EH (cell line): ENCODE measurements around the gene SMIM45.
A peak's percentile ranks its signal among the peaks of the same experiment; 100 is the strongest.

Experiments
- DNase-seq: peaks from one replicate; pipeline ENCODE4 v3.0.0-alpha.2; 2015; ENCODE audit warnings: low read depth

Gene SMIM45

GRCh38 chr22:41915786-41916493 is 36.0 kb upstream of the SMIM45 start:
- no peak for DNase-seq

DNA sequence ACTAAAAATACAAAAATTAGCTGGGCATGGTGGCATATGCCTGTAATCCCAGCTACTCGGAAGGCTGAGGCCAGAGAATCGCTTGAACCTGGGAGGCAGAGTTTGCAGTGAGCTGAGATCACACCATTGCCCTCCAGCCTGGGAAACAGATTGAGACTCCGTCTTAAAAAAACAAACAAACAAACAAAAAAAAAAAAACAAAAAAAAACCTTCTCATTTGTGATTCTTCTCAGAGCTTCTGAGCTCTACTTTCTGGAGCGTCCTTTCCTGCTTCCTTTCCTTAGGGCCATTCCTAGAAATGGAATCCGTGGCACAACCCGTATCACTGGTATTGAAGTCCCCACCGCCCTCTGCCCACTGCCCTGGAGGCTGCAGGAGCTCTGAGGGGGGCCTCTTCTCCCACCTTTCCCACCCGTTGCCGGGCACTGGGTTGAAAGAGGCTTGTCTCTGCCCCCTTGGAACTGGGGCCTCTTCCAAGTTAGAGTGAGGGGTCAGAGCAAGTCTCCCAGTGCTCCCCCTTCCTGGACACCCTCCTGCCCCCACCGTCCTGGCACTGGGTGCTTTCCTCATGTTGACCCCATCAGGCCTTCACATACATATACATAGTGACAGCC is 35.1 kb upstream of the SMIM45 start:
- no peak for DNase-seq

GRCh38 chr22:41917375-41917902 is 34.5 kb upstream of the SMIM45 start:
- no peak for DNase-seq

- peak; percentile 65 for DNase-seq
Observed at GRCh38 chr22:41917903-41918791, 33.8 kb upstream of the SMIM45 start.

GRCh38 chr22:41919357-41920224 is 32.4 kb upstream of the SMIM45 start:
- DNase-seq, result peak; percentile 52

GRCh38 chr22:41920271-41920976 is 31.5 kb upstream of the SMIM45 start:
- no peak for DNase-seq

GRCh38 chr22:41922328-41922727 is 29.6 kb upstream of the SMIM45 start:
- no peak for DNase-seq

DNA sequence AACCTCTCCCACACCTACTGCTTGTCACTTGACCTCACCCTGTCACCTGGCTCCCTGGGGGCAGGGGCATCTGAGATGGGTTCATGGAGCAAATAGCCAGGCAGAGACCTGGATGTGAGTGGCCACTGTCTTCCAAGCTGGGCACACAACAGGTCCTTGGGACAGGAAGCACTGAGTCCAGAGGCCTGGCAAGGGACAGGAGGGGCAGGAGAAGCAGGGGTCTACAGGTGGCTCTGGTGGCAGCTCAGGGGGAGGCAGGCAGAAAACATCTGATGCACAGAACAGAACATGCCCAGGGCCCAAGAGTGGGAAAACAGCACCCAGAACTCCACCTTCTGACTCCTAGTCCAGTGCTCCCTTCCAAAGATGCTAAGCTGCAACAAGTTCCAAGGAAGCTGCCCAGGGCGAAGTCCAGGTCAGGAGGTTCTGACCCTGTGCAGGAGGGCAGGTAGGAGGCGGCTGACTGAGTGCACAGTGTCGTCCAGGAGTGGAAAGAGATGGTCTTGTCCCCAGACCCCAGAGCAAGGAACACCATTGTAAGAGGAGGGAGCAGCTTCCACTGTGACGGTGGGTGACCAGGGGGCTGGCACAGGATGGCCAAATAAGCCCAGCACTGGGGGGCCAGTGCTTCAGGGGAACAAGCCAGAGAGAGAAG is 28.9 kb upstream of the SMIM45 start:
- no peak for DNase-seq

- no peak for DNase-seq
Observed at GRCh38 chr22:41923595-41924276, 28.2 kb upstream of the SMIM45 start.

DNA sequence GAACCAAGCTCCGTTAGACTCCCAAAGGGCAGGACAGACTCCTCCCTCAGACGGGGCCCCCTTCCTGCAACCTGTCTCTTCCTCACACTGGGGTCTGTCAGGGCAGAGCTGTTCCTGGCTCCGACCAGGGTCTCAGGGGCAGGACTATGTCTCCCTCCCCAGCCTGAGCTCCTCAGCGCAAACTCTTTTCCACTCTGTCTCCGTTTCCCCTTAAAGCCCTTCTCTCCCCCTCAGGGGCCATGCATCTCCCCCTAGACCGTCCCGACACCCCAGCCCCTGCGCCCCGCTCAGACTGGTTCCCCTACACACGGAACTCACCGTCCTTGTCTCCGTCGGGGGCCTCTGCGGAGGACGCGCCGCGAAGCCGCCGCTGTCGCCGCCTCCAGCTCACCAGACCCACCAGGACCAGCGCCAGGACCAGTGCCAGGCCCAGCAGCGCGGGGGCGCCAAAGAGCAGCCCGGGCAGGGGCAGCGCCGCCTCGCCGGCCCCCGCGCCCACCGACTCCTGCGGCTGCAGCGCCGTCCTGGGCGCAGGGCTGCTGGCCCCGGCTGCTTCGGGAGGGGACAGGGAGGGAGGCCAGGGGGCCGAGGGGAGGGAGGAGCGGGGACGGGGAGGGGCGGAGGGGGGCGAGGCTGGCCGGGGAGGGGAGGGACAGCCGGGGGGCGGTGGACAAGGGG is 26.0 kb upstream of the SMIM45 start:
- DNase-seq, result peak; percentile 47

GRCh38 chr22:41927813-41928212 is 24.1 kb upstream of the SMIM45 start:
- DNase-seq, result no peak

GRCh38 chr22:41928593-41929417 is 23.1 kb upstream of the SMIM45 start:
- DNase-seq, result no peak

GRCh38 chr22:41929418-41929810 is 22.5 kb upstream of the SMIM45 start:
- no peak for DNase-seq

- no peak for DNase-seq
Observed at GRCh38 chr22:41931701-41932269, 20.2 kb upstream of the SMIM45 start.

- no peak for DNase-seq
Observed at GRCh38 chr22:41932353-41932752, 19.6 kb upstream of the SMIM45 start.

DNA sequence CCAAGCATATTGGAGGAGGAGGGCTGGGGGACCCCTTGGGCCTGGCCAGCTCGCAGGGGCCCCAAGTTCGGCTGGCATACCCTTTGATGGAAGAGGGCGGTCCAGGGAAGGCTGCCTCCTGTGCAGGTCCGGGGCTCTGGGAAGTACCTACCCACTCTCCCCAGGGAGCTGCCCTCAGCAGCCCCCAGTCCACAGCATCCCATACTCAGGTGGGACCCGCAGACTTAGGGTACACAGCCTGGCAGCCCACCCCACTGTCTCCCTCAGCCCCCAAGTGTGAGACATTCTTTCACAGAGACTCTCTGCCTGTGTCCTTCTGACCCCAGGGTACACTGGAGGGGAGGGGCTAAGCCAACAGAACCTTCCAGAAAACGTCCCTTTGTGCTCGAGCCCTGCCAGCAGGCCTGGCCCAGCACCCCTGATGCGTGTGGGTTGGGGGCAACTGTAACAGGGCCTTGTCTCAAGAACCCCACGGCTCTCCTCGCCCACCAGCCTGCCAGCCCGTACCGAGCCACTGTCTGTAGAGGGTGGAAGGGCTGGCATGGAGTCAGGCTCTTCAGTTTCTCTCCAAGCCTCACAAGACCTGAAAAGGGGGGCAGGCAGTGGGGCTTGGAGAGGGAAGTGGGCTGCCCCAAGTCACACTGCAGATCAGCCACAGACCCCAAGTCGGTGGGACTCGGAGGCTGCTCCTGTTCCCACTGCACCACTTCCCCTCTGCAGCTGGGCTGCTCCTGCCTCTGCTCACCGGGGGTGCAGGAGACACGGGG is 18.4 kb upstream of the SMIM45 start:
- DNase-seq, result no peak

DNA sequence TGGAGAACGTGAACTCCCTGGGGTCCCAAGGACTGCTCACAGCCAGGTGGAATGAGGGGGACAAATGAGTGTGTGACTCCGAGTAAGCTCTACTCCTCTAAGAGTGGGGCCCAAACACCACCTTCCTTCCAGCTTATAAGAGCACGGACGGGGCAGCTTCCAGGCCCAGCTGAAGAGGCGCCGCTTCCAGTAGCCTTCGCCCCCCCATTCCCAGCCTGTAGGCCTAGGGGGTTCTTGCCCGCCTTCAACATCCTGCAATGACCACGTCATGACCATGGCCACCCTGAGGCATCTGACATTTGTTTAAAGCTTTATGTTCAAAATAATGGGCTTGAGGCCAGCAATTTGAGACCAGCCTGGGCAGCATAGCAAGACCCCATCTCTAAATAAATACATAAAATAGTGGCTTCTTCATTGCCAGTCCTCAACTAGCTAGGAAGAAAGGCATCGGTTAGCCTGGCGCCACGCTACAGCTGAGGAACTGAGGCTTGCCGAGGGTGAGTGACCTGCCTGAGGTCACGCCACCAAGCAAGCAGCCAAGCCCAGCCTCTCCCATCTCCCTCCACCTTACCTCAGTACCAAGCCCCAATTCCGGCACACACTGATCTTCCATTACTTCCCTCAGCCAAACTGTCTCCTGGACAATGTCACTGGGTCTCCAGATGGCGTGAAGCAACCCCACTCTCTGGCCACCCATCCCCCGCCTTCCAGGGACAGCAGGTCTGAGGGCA is 17.5 kb upstream of the SMIM45 start:
- DNase-seq, result no peak
